A172 (cell line): ENCODE results near the gene TMEM8B. TPM values are rescaled to one million over a fixed set of nuclear protein-coding genes. Genes with fewer than 3 reads are reported as not detected.

Experiments used
- DNase-seq: peaks from one replicate; pipeline ENCODE4 v3.0.0-alpha.2; 2015; ENCODE audit warnings: low spot score
- total RNA-seq: library from RNA; depleted of rRNA; stranded (reverse); fragments of >200 nt; shearing (Covaris generic); gene quantifications from 2 replicates; pipeline ENCODE4 v1.2.3, GENCODE V29; 2014

Gene TMEM8B
- total RNA-seq, 1 experiment from 2014 or later = 1.6 TPM

- no peak for DNase-seq
Measured at GRCh38 chr9:35841645-35841900, 12.5 kb downstream of the TMEM8B start.

GRCh38 chr9:35842020-35842745 is 13.2 kb downstream of the TMEM8B start:
- DNase-seq = no peak

- DNase-seq = no peak
Measured at GRCh38 chr9:35842795-35843194, 13.8 kb downstream of the TMEM8B start.

DNA sequence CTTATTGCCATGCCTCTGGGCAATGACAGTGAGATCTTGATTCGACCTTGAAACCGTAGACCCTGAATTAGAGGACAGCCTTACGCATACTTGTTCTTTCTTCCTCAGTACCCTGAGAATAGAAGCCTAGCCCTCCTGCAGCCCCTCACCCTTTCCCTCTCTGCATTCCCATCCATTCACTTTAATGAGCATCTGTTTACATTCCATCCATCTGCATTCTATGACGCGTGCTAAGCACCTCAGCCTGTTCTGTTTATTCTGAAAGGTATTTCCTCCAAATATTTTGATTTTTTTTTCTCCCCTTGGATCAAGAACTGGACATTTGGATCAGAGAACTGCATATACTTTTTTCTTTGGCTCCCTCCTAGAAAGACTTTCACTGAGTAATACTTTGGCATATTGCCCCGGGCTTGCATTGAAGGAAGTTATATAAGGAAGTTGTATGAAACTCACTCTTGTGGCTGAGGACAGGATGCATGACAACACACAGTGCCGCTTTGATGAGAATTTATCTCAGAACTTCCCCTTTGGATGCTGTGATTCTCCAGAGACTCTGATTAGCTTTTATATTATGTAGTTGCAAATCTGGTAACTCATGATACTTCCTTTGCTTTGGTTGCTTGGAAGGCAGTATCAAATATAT is 15.7 kb downstream of the TMEM8B start:
- peak; percentile 91 for DNase-seq

GRCh38 chr9:35845824-35846771 is 17.1 kb downstream of the TMEM8B start:
- no peak for DNase-seq

DNA sequence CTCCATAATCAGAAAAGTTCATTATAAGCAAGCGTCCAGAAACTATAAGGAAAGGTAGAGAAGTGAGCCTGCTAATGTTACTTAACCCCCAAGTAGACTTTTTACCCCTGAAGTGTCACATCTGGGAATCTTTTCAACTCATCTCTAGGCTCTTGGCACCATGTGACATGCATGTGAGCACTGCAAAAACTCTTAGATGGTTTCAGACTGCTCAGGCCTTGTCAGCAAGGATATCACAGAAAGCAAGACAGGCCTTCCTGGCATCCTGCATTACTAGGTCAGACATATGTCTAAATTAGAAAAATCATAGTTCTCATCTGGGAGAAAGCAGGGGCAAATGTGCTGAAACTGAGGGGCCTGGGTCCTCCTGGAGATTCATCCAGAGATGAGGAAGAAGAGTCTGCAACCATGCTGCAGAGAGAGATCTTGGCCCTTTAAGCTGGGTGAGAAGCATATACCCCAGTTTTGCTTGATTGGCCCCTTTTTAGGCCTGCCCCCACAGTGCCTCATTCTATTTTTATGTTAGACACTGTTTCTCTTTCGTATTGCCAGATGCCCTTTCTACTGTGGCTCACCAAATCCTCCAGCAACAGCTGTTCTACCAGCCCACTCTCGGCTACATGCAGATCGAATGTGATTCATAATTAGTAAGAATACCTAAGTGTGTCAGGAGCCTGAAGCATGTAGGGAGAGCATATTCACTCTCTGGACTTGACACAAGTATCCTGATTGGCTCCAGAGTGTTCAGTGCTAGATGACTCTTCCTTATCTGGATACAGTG is 19.0 kb downstream of the TMEM8B start:
- peak; percentile 40 for DNase-seq

DNA sequence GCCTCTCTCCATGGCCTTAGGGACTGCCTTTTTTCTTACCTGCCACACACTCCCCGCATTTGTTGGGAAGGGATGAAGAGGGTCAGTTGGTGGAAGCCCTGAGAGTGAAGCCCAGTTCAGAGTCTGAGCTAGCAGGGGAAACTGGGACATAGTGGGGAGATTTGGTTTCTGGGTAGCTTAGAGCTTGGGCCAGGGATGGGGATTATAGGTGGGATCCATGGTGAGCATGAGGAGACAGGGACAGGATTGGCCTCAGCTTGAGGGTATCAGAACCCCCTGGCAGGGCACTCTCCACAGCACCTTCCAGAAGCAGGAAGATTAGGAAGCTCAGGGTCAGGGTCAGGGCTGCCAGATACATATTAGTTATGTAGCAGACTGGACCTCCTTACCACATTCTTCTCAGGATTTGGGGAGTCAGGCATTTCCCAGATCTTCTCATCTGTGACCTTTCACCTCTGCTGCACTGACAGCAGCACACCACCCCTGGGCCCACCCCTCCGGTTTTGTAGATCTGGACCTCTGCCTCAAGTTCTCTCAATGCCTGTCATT is 23.3 kb downstream of the TMEM8B start:
- no peak for DNase-seq

DNA sequence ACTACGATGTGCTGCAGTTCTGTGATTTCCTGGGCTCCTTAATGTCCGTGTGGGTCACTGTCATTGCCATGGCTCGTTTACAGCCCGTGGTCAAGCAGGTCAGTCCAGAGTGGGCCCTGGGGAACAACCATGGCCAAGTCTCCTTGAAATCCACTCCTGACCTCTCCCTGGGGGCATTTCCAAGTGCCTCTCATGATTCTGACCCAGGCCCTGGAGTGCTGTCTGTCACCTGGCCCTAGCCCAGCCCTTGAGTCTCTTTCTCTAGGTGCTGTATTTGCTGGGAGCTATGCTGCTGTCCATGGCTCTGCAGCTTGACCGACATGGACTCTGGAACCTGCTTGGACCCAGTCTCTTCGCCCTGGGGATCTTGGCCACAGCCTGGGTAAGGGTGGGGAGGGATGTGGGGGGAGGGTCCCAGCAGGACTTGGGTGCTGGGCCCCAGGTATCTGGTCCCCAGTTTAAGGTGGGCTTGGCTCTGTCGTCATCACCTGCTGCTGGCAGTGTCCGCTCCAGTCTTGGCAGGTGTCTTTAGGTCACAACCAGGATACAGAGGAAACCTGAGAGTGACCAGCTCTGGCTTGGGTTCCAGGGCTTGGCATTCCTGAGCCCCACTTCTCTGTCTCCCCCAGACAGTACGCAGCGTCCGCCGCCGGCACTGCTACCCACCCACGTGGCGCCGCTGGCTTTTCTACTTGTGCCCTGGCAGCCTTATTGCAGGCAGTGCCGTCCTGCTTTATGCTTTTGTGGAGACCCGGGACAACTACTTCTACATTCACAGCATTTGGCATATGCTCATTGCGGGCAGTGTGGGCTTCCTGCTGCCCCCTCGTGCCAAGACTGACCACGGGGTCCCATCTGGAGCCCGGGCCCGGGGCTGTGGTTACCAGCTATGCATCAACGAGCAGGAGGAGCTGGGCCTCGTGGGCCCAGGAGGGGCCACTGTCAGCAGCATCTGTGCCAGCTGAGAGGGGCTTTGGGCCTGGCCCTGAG is 24.1 kb downstream of the TMEM8B start:
- no peak for DNase-seq

- DNase-seq = no peak
Measured at GRCh38 chr9:35854091-35854762, 25.2 kb downstream of the TMEM8B start.

DNA sequence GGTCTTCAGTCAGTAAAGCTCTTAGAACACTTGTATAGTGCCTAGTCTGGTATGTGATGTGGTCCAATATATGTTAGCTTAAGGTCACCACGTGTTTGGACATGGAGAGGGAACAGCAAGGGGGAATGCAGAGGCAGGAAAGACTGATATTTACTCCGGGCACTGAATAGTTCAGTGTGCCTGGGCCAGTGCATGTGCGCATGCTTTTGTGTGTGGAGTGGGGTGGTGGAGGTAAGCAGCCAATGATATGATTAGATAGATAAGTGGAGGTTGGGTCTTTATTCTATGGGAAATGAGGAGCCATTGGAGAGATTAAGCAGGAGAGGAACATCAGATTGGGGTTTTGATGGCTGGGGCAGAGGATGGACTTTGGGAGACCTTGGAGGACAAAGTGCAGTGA is 27.2 kb downstream of the TMEM8B start:
- no peak for DNase-seq

DNA sequence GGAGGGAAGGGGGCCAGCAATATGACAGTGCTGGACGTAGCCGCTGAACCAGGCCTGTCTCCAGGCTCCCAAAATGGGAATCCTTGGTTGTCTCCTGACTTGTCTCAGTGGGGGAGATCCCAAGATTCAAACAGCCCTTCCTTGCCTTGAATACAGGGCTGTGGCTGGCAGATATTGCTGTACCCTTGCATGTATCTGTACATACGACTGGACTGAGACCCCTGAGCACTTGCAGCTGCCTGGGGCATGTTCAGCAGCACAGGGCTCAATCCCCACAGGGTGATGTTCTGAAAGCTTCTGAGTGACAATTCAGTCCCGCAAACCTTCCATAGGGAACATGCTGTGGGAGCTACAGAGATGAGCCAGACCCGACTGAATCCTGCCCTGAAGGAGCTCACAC is 27.9 kb downstream of the TMEM8B start:
- no peak for DNase-seq

- no peak for DNase-seq
Measured at GRCh38 chr9:35858458-35858857, 29.4 kb downstream of the TMEM8B start.

- peak; percentile 58 for DNase-seq
Measured at GRCh38 chr9:35859310-35859989, 30.4 kb downstream of the TMEM8B start.

DNA sequence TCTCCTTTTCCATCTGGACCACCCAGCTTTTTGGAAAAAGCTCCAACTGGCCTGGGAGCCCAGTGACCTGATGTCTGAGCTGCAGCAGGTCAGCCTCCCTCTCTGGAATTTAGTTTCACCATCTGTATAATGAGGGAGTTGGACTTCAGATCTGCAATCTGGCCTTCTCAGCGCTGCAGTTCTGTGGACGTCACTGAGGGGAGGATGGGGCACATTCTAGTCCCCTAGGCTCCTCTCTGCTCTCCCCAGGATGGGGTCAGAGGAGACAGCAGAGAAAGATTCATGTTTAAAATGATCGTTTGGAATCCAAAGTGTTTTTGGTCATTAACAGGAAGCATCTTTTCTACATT is 30.9 kb downstream of the TMEM8B start:
- no peak for DNase-seq

DNA sequence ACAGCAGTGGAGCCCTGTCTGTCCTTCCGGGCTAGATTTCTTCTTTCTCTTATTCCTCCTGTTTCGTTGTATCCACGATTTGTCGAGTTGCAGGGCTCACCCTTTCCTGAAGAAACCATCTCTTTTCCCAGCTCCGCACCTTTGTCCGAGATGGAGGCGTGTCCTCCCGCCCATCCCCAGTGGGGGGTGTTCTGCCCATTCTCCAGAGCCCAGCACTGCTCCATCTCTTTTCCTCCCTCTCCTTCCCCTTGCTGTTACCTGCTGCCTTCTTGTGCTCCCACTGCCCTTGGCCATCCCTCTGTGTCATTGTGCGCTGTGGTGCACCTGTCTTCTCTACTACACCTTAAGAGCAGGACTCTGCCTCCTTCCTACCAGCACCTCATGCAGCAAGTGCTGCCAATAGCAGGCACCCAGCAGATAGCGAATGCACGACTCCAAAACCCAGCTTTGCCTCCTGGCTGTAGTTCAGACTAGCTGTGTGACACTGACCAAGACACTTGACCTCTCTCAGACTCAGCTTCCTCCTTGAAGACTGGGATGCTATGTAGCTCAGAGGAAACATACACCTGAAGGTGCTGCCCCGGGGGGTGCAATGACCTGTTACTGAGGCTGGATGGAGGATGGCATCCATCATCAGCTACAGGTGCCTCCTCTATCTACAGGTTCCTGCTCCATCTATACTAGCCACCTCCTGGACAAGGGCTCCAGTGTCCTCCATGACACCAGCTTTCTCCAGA is 32.3 kb downstream of the TMEM8B start:
- DNase-seq = no peak

DNA sequence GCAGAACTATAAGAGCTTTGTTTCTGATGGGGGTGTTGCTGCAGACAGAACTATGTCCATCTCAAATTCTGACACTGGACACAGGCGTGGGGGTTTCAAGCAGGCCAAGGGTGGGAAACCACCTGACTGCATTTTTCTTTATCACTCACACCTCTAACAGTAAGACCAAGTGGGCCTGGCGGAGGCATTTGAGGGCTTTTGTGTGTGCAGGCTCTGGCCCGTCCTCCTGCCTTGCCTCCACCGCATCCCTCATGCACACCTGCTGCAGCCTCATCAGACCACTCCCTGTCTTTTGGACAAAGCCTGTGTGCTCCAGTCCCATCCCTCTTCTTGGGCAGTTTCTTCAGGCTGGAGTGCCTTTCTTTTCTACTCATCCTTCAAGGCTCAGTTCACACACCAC is 33.3 kb downstream of the TMEM8B start:
- no peak for DNase-seq

DNA sequence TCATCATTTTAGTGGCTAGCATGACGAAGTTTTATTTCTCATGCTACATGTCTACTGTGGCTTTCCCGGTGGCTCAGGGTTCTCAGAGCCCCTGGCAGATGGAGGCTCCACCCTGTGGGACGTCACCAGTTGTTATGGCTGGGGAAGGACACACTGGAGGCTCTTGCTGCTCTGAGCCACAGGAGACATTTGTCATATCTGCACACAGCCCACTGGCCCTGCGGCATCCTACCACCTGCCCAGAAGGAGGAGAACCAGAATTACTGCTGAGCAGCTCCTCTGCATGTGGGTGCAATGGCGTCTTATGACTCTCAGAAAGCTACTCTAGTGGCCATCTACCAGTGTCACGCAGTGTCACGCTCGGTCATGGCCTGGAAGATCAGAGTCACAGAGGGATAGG is 34.6 kb downstream of the TMEM8B start:
- DNase-seq = no peak

- DNase-seq = no peak
Measured at GRCh38 chr9:35864695-35865255, 35.7 kb downstream of the TMEM8B start.
